Osteocyte (in vitro differentiated cells): Measurements from ENCODE around the gene ZNF423. TPM values are rescaled to one million over a fixed set of nuclear protein-coding genes. Genes with fewer than 3 reads are reported as not detected.

Experiments
- DNase-seq: peaks from one replicate; pipeline ENCODE4 v3.0.0; 2021; ENCODE audit warnings: mixed read lengths; ENCODE audit not compliant: unreplicated experiment; ENCODE audit errors: extremely low spot score
- H3K27ac Mint-ChIP-seq: one replicate; pipeline ENCODE4 v1.8.0; 2021; ENCODE audit warnings: mild to moderate bottlenecking, mixed read lengths; ENCODE audit not compliant: unreplicated experiment
- H3K27me3 Mint-ChIP-seq: one replicate; pipeline ENCODE4 v1.8.0; 2021; ENCODE audit warnings: mixed read lengths; ENCODE audit not compliant: unreplicated experiment
- H3K36me3 Mint-ChIP-seq: one replicate; pipeline ENCODE4 v1.8.0; 2021; ENCODE audit warnings: mixed read lengths; ENCODE audit not compliant: unreplicated experiment
- H3K4me1 Mint-ChIP-seq: one replicate; pipeline ENCODE4 v1.8.0; 2021; ENCODE audit warnings: mixed read lengths; ENCODE audit not compliant: unreplicated experiment
- H3K4me3 Mint-ChIP-seq: one replicate; pipeline ENCODE4 v1.8.0; 2021; ENCODE audit warnings: mild to moderate bottlenecking, moderate library complexity, mixed read lengths; ENCODE audit not compliant: unreplicated experiment
- H3K9me3 Mint-ChIP-seq: one replicate; pipeline ENCODE4 v1.8.0; 2021; ENCODE audit warnings: mixed read lengths; ENCODE audit not compliant: unreplicated experiment
- total RNA-seq: library from RNA; stranded (reverse); gene quantifications from 2 replicates; pipeline ENCODE4 v1.2.1, GENCODE V29; 2021
- TF ChIP-seq, protein P1 (sequence below): fragments of 200-600 bp; sonication (generic); IDR thresholded peaks from 2 replicates; pipeline ENCODE4 v1.5.0; 2021; ENCODE audit warnings: antibody characterized with exemption, mild to moderate bottlenecking, moderate library complexity

Gene ZNF423
- total RNA-seq, 1 donor from 2014 or later, result 25.1 TPM

DNA sequence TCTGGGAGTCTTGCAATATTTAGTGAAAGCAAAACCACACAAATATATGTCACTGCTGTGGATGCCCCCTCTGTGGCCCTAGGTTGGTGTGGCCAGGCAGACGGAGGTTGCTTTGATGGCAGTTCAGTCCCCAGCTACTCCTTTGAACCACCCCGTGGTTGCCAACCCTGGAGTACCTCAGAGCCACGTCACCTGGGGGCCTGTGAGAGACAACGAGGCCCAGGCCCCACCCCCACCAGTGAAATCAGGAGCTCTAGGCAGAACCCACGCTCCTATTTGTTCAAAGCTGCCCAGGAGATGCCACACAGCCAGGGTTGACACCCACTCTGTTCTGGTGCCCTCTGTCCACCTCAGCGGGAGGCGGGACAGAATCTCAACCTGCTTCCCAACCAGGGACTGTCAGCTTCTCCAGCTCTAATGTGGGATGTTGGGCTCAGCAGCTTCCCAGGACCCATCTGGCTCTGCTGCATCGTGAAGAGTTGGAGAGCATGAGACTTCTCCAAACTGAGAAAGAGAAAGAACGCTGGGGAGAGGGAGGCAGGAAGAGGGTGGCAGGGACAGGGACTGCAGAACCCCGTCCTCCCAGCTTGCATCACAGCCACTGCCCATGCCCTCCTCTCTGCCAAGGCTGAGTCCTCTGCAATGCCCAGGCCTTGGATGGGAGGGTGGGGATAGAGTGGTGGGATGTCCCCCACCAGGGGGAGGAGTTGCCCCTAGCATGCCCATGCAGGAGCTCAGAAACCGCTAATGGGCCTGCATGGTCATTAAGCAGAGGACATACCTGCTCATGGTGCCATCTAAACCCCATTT, 400.5 kb downstream of the ZNF423 start:
- H3K36me3 Mint-ChIP-seq, result no peaks in the 10 kb centered on the region
- no peaks in the 10 kb centered on the region for H3K9me3 Mint-ChIP-seq
- peak; percentile 78 for DNase-seq
- H3K4me1 Mint-ChIP-seq, result no peaks in the 10 kb centered on the region
- TF ChIP-seq, protein P1, sequence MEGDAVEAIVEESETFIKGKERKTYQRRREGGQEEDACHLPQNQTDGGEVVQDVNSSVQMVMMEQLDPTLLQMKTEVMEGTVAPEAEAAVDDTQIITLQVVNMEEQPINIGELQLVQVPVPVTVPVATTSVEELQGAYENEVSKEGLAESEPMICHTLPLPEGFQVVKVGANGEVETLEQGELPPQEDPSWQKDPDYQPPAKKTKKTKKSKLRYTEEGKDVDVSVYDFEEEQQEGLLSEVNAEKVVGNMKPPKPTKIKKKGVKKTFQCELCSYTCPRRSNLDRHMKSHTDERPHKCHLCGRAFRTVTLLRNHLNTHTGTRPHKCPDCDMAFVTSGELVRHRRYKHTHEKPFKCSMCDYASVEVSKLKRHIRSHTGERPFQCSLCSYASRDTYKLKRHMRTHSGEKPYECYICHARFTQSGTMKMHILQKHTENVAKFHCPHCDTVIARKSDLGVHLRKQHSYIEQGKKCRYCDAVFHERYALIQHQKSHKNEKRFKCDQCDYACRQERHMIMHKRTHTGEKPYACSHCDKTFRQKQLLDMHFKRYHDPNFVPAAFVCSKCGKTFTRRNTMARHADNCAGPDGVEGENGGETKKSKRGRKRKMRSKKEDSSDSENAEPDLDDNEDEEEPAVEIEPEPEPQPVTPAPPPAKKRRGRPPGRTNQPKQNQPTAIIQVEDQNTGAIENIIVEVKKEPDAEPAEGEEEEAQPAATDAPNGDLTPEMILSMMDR, result no peak
- no peak overlapping the region for H3K27ac Mint-ChIP-seq
- H3K4me3 Mint-ChIP-seq, result no peak overlapping the region
- H3K27me3 Mint-ChIP-seq, result peaks cover 30% of the 10 kb centered on the region

DNA sequence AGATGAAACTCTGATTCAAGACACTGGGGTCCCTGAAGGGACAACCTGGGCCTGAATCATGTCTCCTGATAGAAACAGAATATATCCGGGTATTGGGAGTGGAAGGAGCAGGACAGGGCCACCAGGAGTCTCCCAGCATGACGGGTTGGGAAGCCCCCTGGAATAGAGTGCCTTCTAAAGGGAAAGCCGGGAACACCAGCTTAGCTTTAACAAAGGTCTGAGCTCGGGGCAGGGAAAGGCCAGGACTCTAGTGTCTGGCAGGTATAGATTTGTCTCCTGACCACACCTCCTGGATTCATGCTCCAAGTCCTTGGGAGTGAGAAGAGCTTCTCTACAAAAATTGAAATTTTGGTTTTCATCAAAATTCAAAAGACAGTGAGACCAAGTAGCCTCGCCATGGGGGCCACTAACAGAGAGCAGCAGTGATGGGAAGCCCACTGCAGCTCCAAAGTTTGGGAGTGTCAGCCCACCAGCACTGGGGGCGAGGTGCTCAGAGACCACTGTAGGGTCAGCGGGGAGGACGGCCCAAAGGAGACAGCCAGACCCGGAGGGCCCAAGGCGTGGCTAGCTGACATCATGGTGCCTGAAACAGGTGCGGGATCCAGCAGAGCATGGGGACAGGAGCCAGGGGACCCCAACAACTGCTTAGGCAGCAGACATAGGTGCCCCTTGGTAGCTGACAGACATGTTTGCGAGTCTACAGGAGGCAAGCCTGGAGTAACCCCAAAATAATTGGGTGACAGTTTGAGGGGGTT, 401.3 kb downstream of the ZNF423 start:
- Mint-ChIP-seq H3K36me3 (no peaks in the 10 kb centered on the region), H3K27ac (no peak overlapping the region), H3K4me3 (no peak overlapping the region), H3K27me3 (peaks cover 34% of the 10 kb centered on the region), H3K9me3 (no peaks in the 10 kb centered on the region), H3K4me1 (no peaks in the 10 kb centered on the region)
- peak; percentile 83 for DNase-seq
- TF ChIP-seq, protein P1, result no peak

DNA sequence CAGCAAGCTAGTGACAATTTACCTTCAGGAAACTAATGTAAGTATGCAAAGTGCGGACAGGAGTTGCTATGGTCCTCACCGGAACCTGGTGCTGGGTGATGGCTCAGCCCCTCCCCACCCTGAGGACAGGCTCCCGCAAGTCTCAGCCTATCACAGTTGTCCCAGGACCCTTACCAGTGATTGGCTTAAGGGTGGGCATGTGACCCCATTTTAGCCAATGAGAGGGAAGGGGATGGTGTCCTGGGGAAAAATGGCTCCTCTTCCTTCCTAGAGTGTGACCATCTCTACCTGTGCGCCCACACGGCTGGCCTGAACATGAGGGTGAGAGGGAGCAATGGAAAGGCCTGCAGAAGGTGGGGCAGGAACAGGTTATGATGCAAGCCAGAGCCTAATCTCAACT, 401.9 kb downstream of the ZNF423 start:
- H3K27me3 Mint-ChIP-seq, result peaks cover 34% of the 10 kb centered on the region
- no peak for DNase-seq
- no peaks in the 10 kb centered on the region for H3K36me3 Mint-ChIP-seq
- no peak overlapping the region for H3K27ac Mint-ChIP-seq
- H3K4me3 Mint-ChIP-seq, result no peak overlapping the region
- no peaks in the 10 kb centered on the region for H3K9me3 Mint-ChIP-seq
- TF ChIP-seq, protein P1, result no peak
- no peaks in the 10 kb centered on the region for H3K4me1 Mint-ChIP-seq

DNA sequence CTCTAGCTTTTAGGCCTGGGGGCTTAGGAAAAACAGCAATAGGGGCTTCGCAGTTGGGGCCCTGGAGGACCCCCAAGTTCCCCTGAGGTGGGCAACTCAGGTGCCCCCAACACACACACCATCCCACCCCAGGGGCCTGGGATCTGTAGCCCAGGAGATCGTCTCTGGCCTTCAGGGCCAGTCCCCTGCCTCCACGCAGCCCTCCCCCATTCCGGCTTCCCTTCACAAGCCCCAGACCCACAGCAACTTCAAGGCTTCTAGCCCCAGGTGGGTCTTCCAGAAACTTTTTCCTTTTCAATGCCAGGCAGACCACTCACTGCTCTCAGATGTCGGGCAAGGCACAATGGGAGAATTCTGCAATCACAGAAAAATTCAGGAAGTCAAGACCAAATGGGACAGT, 402.9 kb downstream of the ZNF423 start:
- Mint-ChIP-seq H3K9me3 (no peaks in the 10 kb centered on the region), H3K4me1 (no peaks in the 10 kb centered on the region), H3K36me3 (no peaks in the 10 kb centered on the region), H3K27ac (no peak overlapping the region), H3K4me3 (no peak overlapping the region), H3K27me3 (peaks cover 34% of the 10 kb centered on the region)
- DNase-seq, result no peak
- TF ChIP-seq, protein P1, result no peak

DNA sequence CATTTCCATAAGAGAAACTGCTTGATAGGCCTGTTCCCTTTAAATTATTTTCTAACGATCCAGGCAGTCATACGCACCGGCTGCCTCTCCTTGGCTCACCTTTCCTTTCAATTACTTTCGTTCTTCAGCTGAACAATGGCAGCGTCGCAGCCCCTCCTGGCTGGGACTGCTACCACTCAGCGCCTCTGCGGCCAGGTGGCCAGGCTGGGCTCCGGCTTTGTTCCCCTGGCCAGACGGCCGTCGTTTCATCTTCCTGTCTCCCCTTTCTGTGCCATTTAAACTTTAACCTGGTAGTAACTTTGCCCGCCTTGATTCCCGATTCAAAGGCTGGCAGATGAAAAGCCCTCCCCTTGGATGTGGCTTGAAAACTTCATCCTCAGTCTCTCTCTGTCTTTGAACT, 403.3 kb downstream of the ZNF423 start:
- Mint-ChIP-seq H3K36me3 (no peaks in the 10 kb centered on the region), H3K4me3 (no peak overlapping the region), H3K27ac (no peak overlapping the region), H3K27me3 (peaks cover 34% of the 10 kb centered on the region), H3K9me3 (no peaks in the 10 kb centered on the region), H3K4me1 (no peaks in the 10 kb centered on the region)
- TF ChIP-seq, protein P1, result no peak
- DNase-seq, result no peak
